K562 (cell line): ENCODE results near the gene F12. TPM values are rescaled to one million over a fixed set of nuclear protein-coding genes. Genes with fewer than 3 reads are reported as not detected.

Experiments used
- CEBPB ChIP-seq: fragments of 450-650 bp; IDR thresholded peaks from 2 replicates; pipeline ENCODE4 v1.6.1; 2016; ENCODE audit warnings: missing genetic modification characterization, missing compliant biosample characterization
- CXXC5 ChIP-seq: fragments of 250-450 bp; sonication (Bioruptor Pico); IDR thresholded peaks from 2 replicates; pipeline ENCODE4 v1.8.0; 2022; ENCODE audit warnings: inconsistent platforms, mild to moderate bottlenecking, moderate library complexity
- ELF2 ChIP-seq: fragments of 250-450 bp; sonication (Bioruptor Pico); IDR thresholded peaks from 2 replicates; pipeline ENCODE4 v1.5.0; 2021; ENCODE audit warnings: mild to moderate bottlenecking
- ETV6 ChIP-seq, 3 experiments: fragments of 150-350 bp in 1 of 3; sonication (generic) in 1 of 3; formaldehyde crosslinking in 1 of 3; IDR thresholded peaks; 2 replicates each; pipeline versions ENCODE4 v1.6.1 to v1.8.0; 2014 to 2022; ENCODE audit warnings: borderline replicate concordance in 2 of 3, low read depth in 2 of 3, antibody characterized with exemption in 1 of 3, low read length in 1 of 3, mild to moderate bottlenecking in 1 of 3, missing genetic modification reagents in 1 of 3
- FOXM1 ChIP-seq, 2 experiments: fragments of 450-650 bp in 1 of 2; sonication (generic) in 1 of 2; formaldehyde crosslinking in 1 of 2; IDR thresholded peaks; 2 replicates each; pipeline versions ENCODE4 v1.6.1 to v1.9.0; 2017 to 2022; ENCODE audit warnings: low read depth in 2 of 2, mild to moderate bottlenecking in 2 of 2, missing genetic modification reagents in 1 of 2, moderate library complexity in 1 of 2
- GATAD2B ChIP-seq: fragments of 450-650 bp; IDR thresholded peaks from 2 replicates; pipeline ENCODE4 v1.6.1; 2017; ENCODE audit warnings: mild to moderate bottlenecking, borderline replicate concordance
- NFRKB ChIP-seq: fragments of 450-650 bp; IDR thresholded peaks from 2 replicates; pipeline ENCODE4 v1.6.1; 2016; ENCODE audit warnings: low read depth
- PHF8 ChIP-seq: fragments of 200-600 bp; sonication (generic); IDR thresholded peaks from 2 replicates; pipeline ENCODE4 v1.6.1; 2012; ENCODE audit warnings: mixed run types, mild to moderate bottlenecking, inconsistent platforms, low read length, moderate library complexity, borderline replicate concordance
- POLR2H ChIP-seq: IDR thresholded peaks from 2 replicates; pipeline ENCODE4 v1.6.1; 2016; ENCODE audit warnings: missing genetic modification characterization, low read depth, mild to moderate bottlenecking, control low read depth, missing compliant biosample characterization, moderate library complexity
- POLR3A ChIP-seq: IDR thresholded peaks from 2 replicates; pipeline ENCODE4 v1.6.1; 2011; ENCODE audit warnings: borderline replicate concordance, mild to moderate bottlenecking, moderate library complexity; ENCODE audit not compliant: insufficient read length, insufficient read depth; ENCODE audit errors: extremely low read depth
- RAD21 ChIP-seq, 2 experiments: fragments of 250-450 bp in 1 of 2; fragments of 450-650 bp in 1 of 2; sonication (Bioruptor Pico) in 1 of 2; formaldehyde crosslinking in 1 of 2; IDR thresholded peaks in 1 of 2; conservative IDR thresholded peaks in 1 of 2; 2 replicates each; pipeline versions ENCODE4 v1.4.0 to v1.8.0; 2020 to 2022; ENCODE audit warnings: mild to moderate bottlenecking in 2 of 2, moderate library complexity in 1 of 2
- SETDB1 ChIP-seq: IDR thresholded peaks from one replicate; pipeline ENCODE4 v1.6.1; 2012; ENCODE audit warnings: low read length, control low read depth, inconsistent platforms
- STAT5A ChIP-seq: IDR thresholded peaks from 2 replicates; pipeline ENCODE4 v1.6.1; 2012; ENCODE audit warnings: low read length, inconsistent platforms, borderline replicate concordance
- ZFP36 ChIP-seq: fragments of 150-350 bp; IDR thresholded peaks from 2 replicates; pipeline ENCODE4 v1.6.1; 2018; ENCODE audit warnings: low read length, low read depth; ENCODE audit not compliant: partially characterized antibody
- ZNF133 ChIP-seq: fragments of 250-450 bp; sonication (Bioruptor Pico); IDR thresholded peaks from 2 replicates; pipeline ENCODE4 v1.4.0; 2020; ENCODE audit warnings: mild to moderate bottlenecking
- ZNF717 ChIP-seq: fragments of 250-450 bp; sonication (Bioruptor Pico); IDR thresholded peaks from 2 replicates; pipeline ENCODE4 v1.5.0; 2021
- ZSCAN32 ChIP-seq: fragments of 450-650 bp; formaldehyde crosslinking; IDR thresholded peaks from 2 replicates; pipeline ENCODE4 v1.4.0; 2020; ENCODE audit warnings: mild to moderate bottlenecking, moderate library complexity
- polyA plus RNA-seq, 8 experiments: library from polyadenylated mRNA; depleted of rRNA in 4 of 8; stranded (reverse) in 5 of 8; unstranded in 3 of 8; fragments of >200 nt; fragmentation: Nextera tagmentation in 2 of 8; fragmentation: Illumina TruSeq in 1 of 8; extraction: Ambion mirVana in 2 of 8; extraction: Trizol in 1 of 8; gene quantifications; 2 replicates each; pipeline versions ENCODE4 v1.2.1 to v1.2.3, GENCODE V29; 2011 to 2014; ENCODE audit warnings: inconsistent platforms in 1 of 8, missing spikeins in 1 of 8
- total RNA-seq, 7 experiments: library from RNA; depleted of rRNA in 6 of 7; stranded (reverse); fragments of >200 nt in 6 of 7; fragmentation: Illumina TruSeq in 2 of 7; extraction: Trizol in 2 of 7; gene quantifications; 2 replicates each; pipeline versions ENCODE4 v1.2.1 to v1.2.3, GENCODE V29; 2011 to 2021; ENCODE audit warnings: low replicate concordance in 1 of 7
- TF ChIP-seq, protein P1 (sequence below): sonication (generic); formaldehyde crosslinking; IDR thresholded peaks from 2 replicates; pipeline ENCODE4 v1.8.0; 2023; ENCODE audit warnings: mild to moderate bottlenecking, missing genetic modification reagents
- TF ChIP-seq, protein P2 (sequence below): fragments of 450-650 bp; formaldehyde crosslinking; conservative IDR thresholded peaks from 2 replicates; pipeline ENCODE4 v1.4.0; 2022; ENCODE audit warnings: mild to moderate bottlenecking, missing genetic modification characterization
- TF ChIP-seq, protein P3 (sequence below): fragments of 250-450 bp; sonication (Bioruptor Pico); IDR thresholded peaks from 2 replicates; pipeline ENCODE4 v1.4.0; 2020; ENCODE audit warnings: mild to moderate bottlenecking, moderate library complexity

Gene F12
- total and polyA plus RNA-seq, 9 of the 15 experiments (the other 6 are each of a cell fraction or from before 2014, with no cell fraction given): 0.59 to 18.3 (median 3.6) TPM

DNA sequence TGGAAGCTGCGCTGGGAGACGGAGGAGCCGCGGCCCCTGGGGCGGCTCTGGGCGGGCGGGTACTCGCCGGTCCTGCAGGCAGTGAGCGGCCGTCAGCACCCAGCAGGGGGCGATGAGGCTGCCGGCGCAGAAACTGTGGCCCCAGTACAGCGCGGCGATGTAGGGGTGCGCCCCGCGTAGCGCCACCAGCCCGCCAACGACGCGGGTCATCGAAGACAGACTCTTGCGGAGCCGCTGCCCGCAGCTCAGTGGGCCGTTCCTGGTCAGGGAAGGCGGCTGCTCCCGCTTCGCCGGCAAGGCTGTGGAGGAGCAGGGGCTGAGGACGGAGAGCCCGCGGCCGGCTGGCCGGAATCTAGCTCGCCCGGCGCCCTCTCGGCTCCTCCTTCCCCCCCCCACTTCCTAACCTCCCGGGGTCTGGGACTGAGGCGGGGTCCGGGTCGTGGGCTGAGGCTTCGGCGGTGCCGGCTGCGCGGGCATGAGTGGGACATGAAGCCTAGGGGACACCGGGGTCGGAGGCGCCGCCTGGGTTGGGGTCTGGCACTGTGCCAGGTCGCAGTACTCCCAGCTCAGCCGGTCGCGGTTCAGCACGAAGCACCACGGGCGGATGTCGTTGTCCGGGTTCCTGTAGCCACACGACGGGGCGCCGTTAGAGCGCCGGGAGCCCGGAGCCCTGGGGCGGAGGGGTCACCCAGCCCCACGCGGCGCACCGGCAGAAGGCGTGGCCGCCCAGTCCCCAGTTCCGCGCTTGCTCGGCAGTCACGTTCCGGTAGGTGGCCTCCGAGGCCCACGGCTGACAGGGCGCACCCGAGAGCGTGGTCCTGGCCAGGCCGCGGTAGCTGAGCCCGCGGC is 5.3 kb downstream of the F12 start (continued):
- TF ChIP-seq CXXC5 (CRISPR knock-in tag) (peak; percentile 76), POLR3A (no peak), CEBPB (tag) (no peak), ZNF717 (CRISPR knock-in tag) (no peak), GATAD2B (peak; percentile 87; the same call in 1 of the 2 replicates), ZFP36 (peak; percentile 4), PHF8 (peak; percentile 53; the same call in 1 of the 2 replicates), RAD21 (CRISPR knock-in tag; conservative IDR thresholded peaks at IDR 0.05 in 1 of 2, IDR thresholded peaks at IDR 0.05 in 1 of 2) (peak; percentile 94 to 95), POLR2H (no peak), ETV6 (IDR thresholded peaks at IDR 0.05; ENCODE audit: borderline replicate concordance in 1 of 2, low read depth in 2 of 2, low read length in 1 of 2) (no peak), ETV6 (CRISPR knock-in tag; IDR thresholded peaks at IDR 0.05; ENCODE audit: borderline replicate concordance) (no peak), SETDB1 (no peak), NFRKB (no peak), FOXM1 (IDR thresholded peaks at IDR 0.05; ENCODE audit: low read depth) (no peak), FOXM1 (CRISPR knock-in tag; IDR thresholded peaks at IDR 0.05; ENCODE audit: low read depth) (peak; percentile 85; the same call in 1 of the 2 replicates), ELF2 (CRISPR knock-in tag) (0 out of 2 replicates have a peak, but pooled peaks have one; percentile 25), ZNF133 (no peak), ZSCAN32 (no peak), STAT5A (no peak)
- TF ChIP-seq, protein P1, sequence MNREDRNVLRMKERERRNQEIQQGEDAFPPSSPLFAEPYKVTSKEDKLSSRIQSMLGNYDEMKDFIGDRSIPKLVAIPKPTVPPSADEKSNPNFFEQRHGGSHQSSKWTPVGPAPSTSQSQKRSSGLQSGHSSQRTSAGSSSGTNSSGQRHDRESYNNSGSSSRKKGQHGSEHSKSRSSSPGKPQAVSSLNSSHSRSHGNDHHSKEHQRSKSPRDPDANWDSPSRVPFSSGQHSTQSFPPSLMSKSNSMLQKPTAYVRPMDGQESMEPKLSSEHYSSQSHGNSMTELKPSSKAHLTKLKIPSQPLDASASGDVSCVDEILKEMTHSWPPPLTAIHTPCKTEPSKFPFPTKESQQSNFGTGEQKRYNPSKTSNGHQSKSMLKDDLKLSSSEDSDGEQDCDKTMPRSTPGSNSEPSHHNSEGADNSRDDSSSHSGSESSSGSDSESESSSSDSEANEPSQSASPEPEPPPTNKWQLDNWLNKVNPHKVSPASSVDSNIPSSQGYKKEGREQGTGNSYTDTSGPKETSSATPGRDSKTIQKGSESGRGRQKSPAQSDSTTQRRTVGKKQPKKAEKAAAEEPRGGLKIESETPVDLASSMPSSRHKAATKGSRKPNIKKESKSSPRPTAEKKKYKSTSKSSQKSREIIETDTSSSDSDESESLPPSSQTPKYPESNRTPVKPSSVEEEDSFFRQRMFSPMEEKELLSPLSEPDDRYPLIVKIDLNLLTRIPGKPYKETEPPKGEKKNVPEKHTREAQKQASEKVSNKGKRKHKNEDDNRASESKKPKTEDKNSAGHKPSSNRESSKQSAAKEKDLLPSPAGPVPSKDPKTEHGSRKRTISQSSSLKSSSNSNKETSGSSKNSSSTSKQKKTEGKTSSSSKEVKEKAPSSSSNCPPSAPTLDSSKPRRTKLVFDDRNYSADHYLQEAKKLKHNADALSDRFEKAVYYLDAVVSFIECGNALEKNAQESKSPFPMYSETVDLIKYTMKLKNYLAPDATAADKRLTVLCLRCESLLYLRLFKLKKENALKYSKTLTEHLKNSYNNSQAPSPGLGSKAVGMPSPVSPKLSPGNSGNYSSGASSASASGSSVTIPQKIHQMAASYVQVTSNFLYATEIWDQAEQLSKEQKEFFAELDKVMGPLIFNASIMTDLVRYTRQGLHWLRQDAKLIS (CRISPR knock-in tag): peak; percentile 80; the same call in 1 of the 2 replicates
- TF ChIP-seq, protein P2, sequence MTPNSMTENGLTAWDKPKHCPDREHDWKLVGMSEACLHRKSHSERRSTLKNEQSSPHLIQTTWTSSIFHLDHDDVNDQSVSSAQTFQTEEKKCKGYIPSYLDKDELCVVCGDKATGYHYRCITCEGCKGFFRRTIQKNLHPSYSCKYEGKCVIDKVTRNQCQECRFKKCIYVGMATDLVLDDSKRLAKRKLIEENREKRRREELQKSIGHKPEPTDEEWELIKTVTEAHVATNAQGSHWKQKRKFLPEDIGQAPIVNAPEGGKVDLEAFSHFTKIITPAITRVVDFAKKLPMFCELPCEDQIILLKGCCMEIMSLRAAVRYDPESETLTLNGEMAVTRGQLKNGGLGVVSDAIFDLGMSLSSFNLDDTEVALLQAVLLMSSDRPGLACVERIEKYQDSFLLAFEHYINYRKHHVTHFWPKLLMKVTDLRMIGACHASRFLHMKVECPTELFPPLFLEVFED (CRISPR knock-in tag): no peak
- TF ChIP-seq, protein P3, sequence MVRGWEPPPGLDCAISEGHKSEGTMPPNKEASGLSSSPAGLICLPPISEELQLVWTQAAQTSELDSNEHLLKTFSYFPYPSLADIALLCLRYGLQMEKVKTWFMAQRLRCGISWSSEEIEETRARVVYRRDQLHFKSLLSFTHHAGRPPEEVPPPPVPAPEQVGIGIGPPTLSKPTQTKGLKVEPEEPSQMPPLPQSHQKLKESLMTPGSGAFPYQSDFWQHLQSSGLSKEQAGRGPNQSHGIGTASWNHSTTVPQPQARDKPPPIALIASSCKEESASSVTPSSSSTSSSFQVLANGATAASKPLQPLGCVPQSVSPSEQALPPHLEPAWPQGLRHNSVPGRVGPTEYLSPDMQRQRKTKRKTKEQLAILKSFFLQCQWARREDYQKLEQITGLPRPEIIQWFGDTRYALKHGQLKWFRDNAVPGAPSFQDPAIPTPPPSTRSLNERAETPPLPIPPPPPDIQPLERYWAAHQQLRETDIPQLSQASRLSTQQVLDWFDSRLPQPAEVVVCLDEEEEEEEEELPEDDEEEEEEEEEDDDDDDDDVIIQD (CRISPR knock-in tag): no peak
